NCI-H1092 (cell line): ENCODE measurements around the gene CMTM3.

Experiments
- DNase-seq: peaks from one replicate; lab custom pipeline; 2025; lab: John Stamatoyannopoulos, UW

CMTM3 gene

GRCh38 chr16:66662445-66663194, 58.1 kb downstream of the CMTM3 start:
- no peak for DNase-seq
